Hematopoietic multipotent progenitor cell (in vitro differentiated cells): ENCODE results near the gene OXSR1. TPM values are rescaled to one million over a fixed set of nuclear protein-coding genes. Genes with fewer than 3 reads are reported as not detected.

ENCODE experiments used
- DNase-seq, 3 donors: peaks; one replicate each; pipeline ENCODE4 v3.0.0-alpha.2; 2011 to 2015; ENCODE audit warnings: low read depth in 2 of 3, low spot score in 2 of 3
- total RNA-seq: library from RNA; depleted of rRNA; stranded (reverse); fragments of >200 nt; gene quantifications from one replicate; pipeline ENCODE4 v1.2.3, GENCODE V29; 2012

OXSR1 gene
- total RNA-seq, result 15.1 TPM

- peak; percentile 98 to 100 (median 100) for DNase-seq
Observed at GRCh38 chr3:38164952-38165721, at the start of gene OXSR1. Gene OXSR1 (plus strand): TSS chr3:38165537. CDS start chr3:38165877, 340 bp downstream.

GRCh38 chr3:38115645-38116427 lies 49.5 kb upstream of the OXSR1 start:
- DNase-seq, result no peak

- no peak for DNase-seq
Observed at GRCh38 chr3:38116471-38117162, 48.7 kb upstream of the OXSR1 start.

GRCh38 chr3:38117163-38117716 lies 48.1 kb upstream of the OXSR1 start:
- no peak for DNase-seq

- peak in 2 of 3 donors; percentile 68 to 81 for DNase-seq
Observed at GRCh38 chr3:38117748-38118420, 47.5 kb upstream of the OXSR1 start.

- DNase-seq, result no peak
Observed at GRCh38 chr3:38118421-38119247, 46.7 kb upstream of the OXSR1 start.

- DNase-seq, result no peak
Observed at GRCh38 chr3:38119248-38119544, 46.1 kb upstream of the OXSR1 start.

GRCh38 chr3:38119821-38120692 lies 45.3 kb upstream of the OXSR1 start:
- no peak for DNase-seq

GRCh38 chr3:38120693-38121450 lies 44.5 kb upstream of the OXSR1 start:
- no peak for DNase-seq

- no peak for DNase-seq
Observed at GRCh38 chr3:38121451-38121831, 43.9 kb upstream of the OXSR1 start.

- no peak for DNase-seq
Observed at GRCh38 chr3:38121832-38122461, 43.4 kb upstream of the OXSR1 start.

GRCh38 chr3:38122712-38123290 lies 42.5 kb upstream of the OXSR1 start:
- no peak for DNase-seq

- DNase-seq, result no peak
Observed at GRCh38 chr3:38124324-38125122, 40.8 kb upstream of the OXSR1 start.

- no peak for DNase-seq
Observed at GRCh38 chr3:38125305-38126120, 39.8 kb upstream of the OXSR1 start.

GRCh38 chr3:38126121-38126892 lies 39.0 kb upstream of the OXSR1 start:
- no peak for DNase-seq
